H9 (cell line): Measurements from ENCODE around the gene TMEM234. TPM values are rescaled to one million over a fixed set of nuclear protein-coding genes. Genes with fewer than 3 reads are reported as not detected.

Experiments used
- DNase-seq: peaks from one replicate; pipeline ENCODE4 v3.0.0-alpha.2; 2017
- H2AFZ ChIP-seq: one replicate; pipeline ENCODE4 v1.6.1; 2013; ENCODE audit warnings: mild to moderate bottlenecking, low read length, control low read depth, moderate library complexity
- H2AK5ac ChIP-seq: 2 replicates; pipeline ENCODE4 v1.6.1; 2013; ENCODE audit warnings: low read length, control low read depth, mixed read lengths; ENCODE audit not compliant: insufficient read length
- H2BK120ac ChIP-seq: one replicate; pipeline ENCODE4 v1.6.1; 2013; ENCODE audit warnings: low read depth, mild to moderate bottlenecking, low read length, control low read depth, inconsistent platforms; ENCODE audit not compliant: poor library complexity, severe bottlenecking
- H2BK12ac ChIP-seq: 2 replicates; pipeline ENCODE4 v1.6.1; 2013; ENCODE audit warnings: low read length, control low read depth, mixed read lengths, low read depth; ENCODE audit not compliant: insufficient read length
- H2BK15ac ChIP-seq: 2 replicates; pipeline ENCODE4 v1.6.1; 2013; ENCODE audit warnings: low read depth, low read length, control low read depth
- H2BK20ac ChIP-seq: one replicate; pipeline ENCODE4 v1.6.1; 2013; ENCODE audit warnings: low read depth, mild to moderate bottlenecking, low read length, control low read depth, inconsistent platforms; ENCODE audit not compliant: poor library complexity, severe bottlenecking
- H2BK5ac ChIP-seq: 2 replicates; pipeline ENCODE4 v1.6.1; 2013; ENCODE audit warnings: low read length, control low read depth, mixed read lengths; ENCODE audit not compliant: insufficient read length
- H3K14ac ChIP-seq: 2 replicates; pipeline ENCODE4 v1.6.1; 2013; ENCODE audit warnings: low read length, control low read depth; ENCODE audit not compliant: insufficient read depth
- H3K18ac ChIP-seq: 2 replicates; pipeline ENCODE4 v1.6.1; 2013; ENCODE audit warnings: low read depth, mild to moderate bottlenecking, mixed read lengths, low read length, control low read depth; ENCODE audit not compliant: insufficient read length
- H3K23ac ChIP-seq: 2 replicates; pipeline ENCODE4 v1.6.1; 2013; ENCODE audit warnings: low read length, control low read depth, mixed read lengths, low read depth; ENCODE audit not compliant: insufficient read length
- H3K23me2 ChIP-seq: 2 replicates; pipeline ENCODE4 v1.6.1; 2013; ENCODE audit warnings: low read depth, mild to moderate bottlenecking, mixed read lengths, low read length, control low read depth; ENCODE audit not compliant: insufficient read length, poor library complexity, severe bottlenecking
- H3K27ac ChIP-seq: 2 replicates; pipeline ENCODE4 v1.5.1; 2013; ENCODE audit warnings: low read length, control low read depth, mixed read lengths, low read depth; ENCODE audit not compliant: insufficient read length
- H3K27me3 ChIP-seq: 2 replicates; pipeline ENCODE4 v1.6.1; 2013; ENCODE audit warnings: low read length, control low read depth, inconsistent platforms; ENCODE audit not compliant: insufficient read depth
- H3K4ac ChIP-seq: 2 replicates; pipeline ENCODE4 v1.6.1; 2013; ENCODE audit warnings: low read depth, mild to moderate bottlenecking, control low read depth, inconsistent platforms, low read length, moderate library complexity
- H3K4me1 ChIP-seq: 2 replicates; pipeline ENCODE4 v1.6.1; 2013; ENCODE audit warnings: low read length, control low read depth, inconsistent platforms; ENCODE audit not compliant: insufficient read depth
- H3K4me2 ChIP-seq: 2 replicates; pipeline ENCODE4 v1.6.1; 2013; ENCODE audit warnings: low read length, control low read depth, mixed read lengths; ENCODE audit not compliant: insufficient read length, insufficient read depth
- H3K56ac ChIP-seq: 2 replicates; pipeline ENCODE4 v1.6.1; 2013; ENCODE audit warnings: low read depth, mild to moderate bottlenecking, mixed read lengths, low read length, control low read depth; ENCODE audit not compliant: insufficient read length
- H3K79me1 ChIP-seq: 2 replicates; pipeline ENCODE4 v1.6.1; 2013; ENCODE audit warnings: low read depth, mild to moderate bottlenecking, moderate library complexity, low read length, control low read depth, inconsistent platforms; ENCODE audit not compliant: insufficient read depth, poor library complexity, severe bottlenecking
- H3K79me2 ChIP-seq: 2 replicates; pipeline ENCODE4 v1.6.1; 2013; ENCODE audit warnings: low read length, control low read depth, inconsistent platforms; ENCODE audit not compliant: insufficient read depth
- H3K9ac ChIP-seq: 2 replicates; pipeline ENCODE4 v1.6.1; 2013; ENCODE audit warnings: low read length, control low read depth, mixed read lengths; ENCODE audit not compliant: insufficient read length; ENCODE audit errors: extremely low read depth
- H3K9me3 ChIP-seq: one replicate; pipeline ENCODE4 v1.6.1; 2013; ENCODE audit warnings: low read depth, low read length, inconsistent platforms; ENCODE audit not compliant: control insufficient read depth
- H3T11ph ChIP-seq: one replicate; pipeline ENCODE4 v1.6.1; 2013; ENCODE audit warnings: mild to moderate bottlenecking, low read length, control low read depth, inconsistent platforms
- H4K20me1 ChIP-seq: one replicate; pipeline ENCODE4 v1.6.1; 2013; ENCODE audit not compliant: control insufficient read depth, insufficient read length, insufficient read depth
- H4K5ac ChIP-seq: 2 replicates; pipeline ENCODE4 v1.6.1; 2013; ENCODE audit warnings: low read depth, mild to moderate bottlenecking, mixed read lengths, low read length, control low read depth; ENCODE audit not compliant: insufficient read length
- H4K8ac ChIP-seq: replicated peaks from 2 replicates; pipeline ENCODE4 v1.6.1; 2013; ENCODE audit warnings: low read length, control low read depth, mixed read lengths, low read depth; ENCODE audit not compliant: insufficient read length
- H4K91ac ChIP-seq: 2 replicates; pipeline ENCODE4 v1.6.1; 2013; ENCODE audit warnings: low read depth, mild to moderate bottlenecking, moderate library complexity, mixed read lengths, low read length, control low read depth; ENCODE audit not compliant: insufficient read length
- H3K27ac Mint-ChIP-seq, 3 experiments: 2 replicates in 2 of 3; 3 replicates in 1 of 3; pipeline ENCODE4 v1.8.0; 2020 to 2021; ENCODE audit warnings: mixed read lengths in 3 of 3, mild to moderate bottlenecking in 1 of 3, moderate library complexity in 1 of 3
- H3K27me3 Mint-ChIP-seq: 2 replicates; pipeline ENCODE4 v1.8.0; 2021; ENCODE audit warnings: low read depth, mild to moderate bottlenecking, moderate library complexity, mixed read lengths
- H3K36me3 Mint-ChIP-seq, 3 experiments: 2 replicates in 2 of 3; 3 replicates in 1 of 3; pipeline ENCODE4 v1.8.0; 2020 to 2021; ENCODE audit warnings: low read depth in 3 of 3, mixed read lengths in 3 of 3; ENCODE audit not compliant: insufficient read depth in 1 of 3
- H3K4me1 Mint-ChIP-seq, 2 experiments: 2 replicates each; pipeline ENCODE4 v1.8.0; 2020; ENCODE audit warnings: mixed read lengths in 2 of 2
- H3K4me3 Mint-ChIP-seq, 2 experiments: 2 replicates in 1 of 2; 3 replicates in 1 of 2; pipeline ENCODE4 v1.8.0; 2020 to 2021; ENCODE audit warnings: mild to moderate bottlenecking in 2 of 2, mixed read lengths in 2 of 2, moderate library complexity in 1 of 2
- H3K9me3 Mint-ChIP-seq, 2 experiments: 2 replicates in 1 of 2; 3 replicates in 1 of 2; pipeline ENCODE4 v1.8.0; 2020; ENCODE audit warnings: mild to moderate bottlenecking in 2 of 2, mixed read lengths in 2 of 2, moderate library complexity in 1 of 2
- CTCF ChIP-seq: fragments of 200-600 bp; sonication (generic); conservative IDR thresholded peaks from 3 replicates; pipeline ENCODE4 v1.8.0; 2021; ENCODE audit warnings: antibody characterized with exemption, mild to moderate bottlenecking
- WGBS: extraction: QIAGEN DNeasy Blood & Tissue Kit; methylation state at CpG from one replicate; pipeline ENCODE4 v1.1.7; 2013; ENCODE audit warnings: missing lambda C conversion rate, low lambda C conversion rate, mixed read lengths; ENCODE audit not compliant: insufficient read length; ENCODE audit errors: extremely low coverage; 5-methylcytosine and 5-hydroxymethylcytosine counted together
- total RNA-seq: library from RNA; stranded (reverse); gene quantifications from 2 replicates; pipeline ENCODE4 v1.2.1, GENCODE V29; 2021

TMEM234 gene
- total RNA-seq, 1 experiment from 2014 or later, result 19.7 TPM

GRCh38 chr1:32228771-32229170 lies 6.6 kb upstream of the TMEM234 start:
- Histone ChIP-seq H4K8ac (no peak overlapping the region), H3K9me3 (no peaks in the 10 kb centered on the region), H2AK5ac (no peak overlapping the region), H3K18ac (no peak overlapping the region), H3K79me1 (no peaks in the 10 kb centered on the region), H2BK120ac (no peak overlapping the region), H3K23me2 (no peaks in the 10 kb centered on the region), H3K27me3 (no peaks in the 10 kb centered on the region), H3K4me2 (no peak overlapping the region), H4K20me1 (no peaks in the 10 kb centered on the region), H3K56ac (no peak overlapping the region), H3K27ac (no peak overlapping the region), H3K9ac (no peak overlapping the region), H2BK12ac (no peak overlapping the region), H4K91ac (no peak overlapping the region), H2AFZ (no peak overlapping the region), H3T11ph (no peak overlapping the region), H3K23ac (no peak overlapping the region), H3K4me1 (no peaks in the 10 kb centered on the region), H2BK20ac (no peak overlapping the region), H2BK15ac (no peak overlapping the region), H3K79me2 (no peaks in the 10 kb centered on the region), H3K4ac (no peak overlapping the region), H2BK5ac (no peak overlapping the region), H4K5ac (no peak overlapping the region), H3K14ac (no peak overlapping the region)
- Mint-ChIP-seq H3K27me3 (no peaks in the 10 kb centered on the region), H3K9me3 (no peaks in the 10 kb centered on the region), H3K4me1 (peaks cover 2 to 5% of the 10 kb centered on the region in 2 experiments; a peak in 3 of 4 replicates), H3K27ac (peak overlapping the region in 1 of 3 experiments; percentile 56; a peak in 1 of 7 replicates), H3K4me3 (no peak overlapping the region), H3K36me3 (peaks cover 43 to 75% (median 61%) of the 10 kb centered on the region in 3 experiments)
- TF ChIP-seq CTCF, result no peak
- no CpG with 5 or more reads among the region's 3 CpGs for WGBS
- DNase-seq, result no peak
